K562 (cell line): ENCODE measurements around the gene KCTD4. TPM values are rescaled to one million over a fixed set of nuclear protein-coding genes. Genes with fewer than 3 reads are reported as not detected.

Experiments
- ATAC-seq: fragments of 200-7000 bp; cut with Tn5 transposase; 3 replicates; pipeline ENCODE4 v1.9.1; 2020; ENCODE audit warnings: moderate library complexity
- BruUV-seq: library from RNA; stranded (reverse); fragments of 400-500 nt; replicated peaks from 2 replicates; lab custom pipeline; 2021; lab: Mats Ljungman, UMichigan
- CTCF ChIA-PET: fragments of 300-600 bp; formaldehyde crosslinking; extraction: SDS; loops from one replicate; lab custom pipeline; 2021; ENCODE audit warnings: low intra/inter-chr PET ratio; lab: Yijun Ruan, JAX
- POLR2A ChIA-PET: fragments of 300-600, 350-650 bp; sonication (Branson Sonifier 250); formaldehyde crosslinking; extraction: SDS; loops from one replicate; lab custom pipeline; 2021; ENCODE audit warnings: antibody characterized with exemption, inconsistent platforms; lab: Yijun Ruan, JAX
- DNase-seq, 4 experiments: peaks; one replicate each; pipeline versions ENCODE4 v3.0.0 to v3.0.0-alpha.2; 2011 to 2018; ENCODE audit warnings: low spot score in 3 of 4, mixed read lengths in 3 of 4; ENCODE audit errors: extremely low read depth in 1 of 4
- FAIRE-seq: peaks from 2 replicates; lab custom pipeline; 2011; peaks lifted over from hg19 to GRCh38; lab: Jason Lieb, UNC
- H2AFZ ChIP-seq: 2 replicates; pipeline ENCODE4 v1.6.0; 2011; ENCODE audit warnings: low read depth, low read length, control low read depth, inconsistent platforms
- H3K27ac ChIP-seq: fragments of 200-600 bp; 3 replicates; pipeline ENCODE4 v1.8.0; 2011; ENCODE audit warnings: low read depth, mild to moderate bottlenecking, control low read depth, inconsistent platforms, low read length, moderate library complexity, mixed read lengths; ENCODE audit errors: extremely low read depth
- H3K27me3 ChIP-seq, 2 experiments: fragments of 300-600 bp in 1 of 2; 2 replicates in 1 of 2; 3 replicates in 1 of 2; pipeline versions ENCODE4 v1.6.0 to v1.8.0; 2011; ENCODE audit warnings: inconsistent platforms in 2 of 2, low read length in 2 of 2, mild to moderate bottlenecking in 1 of 2, mixed read lengths in 1 of 2, moderate library complexity in 1 of 2; ENCODE audit not compliant: control insufficient read depth in 2 of 2, insufficient read depth in 2 of 2
- H3K36me3 ChIP-seq: fragments of 300-600 bp; 3 replicates; pipeline ENCODE4 v1.8.0; 2011; ENCODE audit warnings: mild to moderate bottlenecking, low read length, inconsistent platforms; ENCODE audit not compliant: control insufficient read depth, insufficient read depth
- H3K4me1 ChIP-seq, 2 experiments: fragments of 200-600 bp in 1 of 2; replicated peaks in 1 of 2; 2 replicates in 1 of 2; 3 replicates in 1 of 2; pipeline versions ENCODE4 v1.5.1 to v1.8.0; 2011; ENCODE audit warnings: inconsistent platforms in 2 of 2, low read length in 2 of 2, mild to moderate bottlenecking in 1 of 2, mixed read lengths in 1 of 2, moderate library complexity in 1 of 2; ENCODE audit not compliant: control insufficient read depth in 2 of 2, insufficient read depth in 2 of 2
- H3K4me2 ChIP-seq: 2 replicates; pipeline ENCODE4 v1.6.1; 2011; ENCODE audit warnings: low read length, control low read depth, inconsistent platforms, mixed read lengths; ENCODE audit not compliant: insufficient read depth
- H3K4me3 ChIP-seq: fragments of 200-600 bp; sonication (generic), shearing (Covaris generic); 2 replicates; pipeline ENCODE4 v1.5.1; 2016; ENCODE audit warnings: control low read depth, inconsistent platforms
- H3K79me2 ChIP-seq: fragments of 200-600 bp; 3 replicates; pipeline ENCODE4 v1.8.0; 2011; ENCODE audit warnings: low read length, inconsistent platforms; ENCODE audit not compliant: control insufficient read depth, insufficient read depth
- H3K9ac ChIP-seq, 2 experiments: 2 replicates each; pipeline versions ENCODE4 v1.6.0 to v1.6.1; 2011; ENCODE audit warnings: low read depth in 2 of 2, low read length in 2 of 2, control low read depth in 1 of 2, inconsistent platforms in 1 of 2, mild to moderate bottlenecking in 1 of 2, mixed read lengths in 1 of 2; ENCODE audit not compliant: insufficient read depth in 1 of 2
- H3K9me1 ChIP-seq: one replicate; pipeline ENCODE4 v1.6.0; 2011; ENCODE audit warnings: inconsistent platforms, mild to moderate bottlenecking, low read length, moderate library complexity; ENCODE audit not compliant: control insufficient read depth, insufficient read depth
- H3K9me3 ChIP-seq: replicated peaks from 2 replicates; pipeline ENCODE4 v1.5.1; 2011; ENCODE audit warnings: low read depth, low read length, inconsistent platforms; ENCODE audit not compliant: control insufficient read depth, insufficient read depth
- H4K20me1 ChIP-seq: replicated peaks from 2 replicates; pipeline ENCODE4 v1.6.1; 2011; ENCODE audit warnings: low read length, inconsistent platforms, mixed read lengths; ENCODE audit not compliant: control insufficient read depth, insufficient read depth
- BHLHE40 ChIP-seq: IDR thresholded peaks from 2 replicates; pipeline ENCODE4 v1.6.1; 2011; ENCODE audit warnings: low read length, improper control_type of control experiment
- CBFA2T3 ChIP-seq: fragments of 450-650 bp; IDR thresholded peaks from 2 replicates; pipeline ENCODE4 v1.6.1; 2017
- ILF3 ChIP-seq: fragments of 450-650 bp; IDR thresholded peaks from 2 replicates; pipeline ENCODE4 v1.6.1; 2018; ENCODE audit warnings: antibody characterized with exemption, mild to moderate bottlenecking, moderate library complexity, borderline replicate concordance
- KLF1 ChIP-seq: fragments of 450-650 bp; IDR thresholded peaks from 2 replicates; pipeline ENCODE4 v1.6.1; 2016; ENCODE audit warnings: missing genetic modification characterization, missing compliant biosample characterization
- PHB2 ChIP-seq: fragments of 450-650 bp; IDR thresholded peaks from 2 replicates; pipeline ENCODE4 v1.6.1; 2017; ENCODE audit warnings: low read depth
- STAT5B ChIP-seq: fragments of 250-450 bp; sonication (Bioruptor Pico); IDR thresholded peaks from 2 replicates; pipeline ENCODE4 v1.8.0; 2021; ENCODE audit warnings: mild to moderate bottlenecking, inconsistent platforms
- TAL1 ChIP-seq: fragments of 450-650 bp; IDR thresholded peaks from 2 replicates; pipeline ENCODE4 v1.6.1; 2016; ENCODE audit warnings: mild to moderate bottlenecking
- ZBTB7A ChIP-seq: IDR thresholded peaks from 2 replicates; pipeline ENCODE4 v1.6.1; 2011; ENCODE audit warnings: low read depth, mild to moderate bottlenecking, low read length, moderate library complexity, borderline replicate concordance; ENCODE audit not compliant: control insufficient read depth
- ZNF140 ChIP-seq: fragments of 250-450 bp; sonication (Bioruptor Pico); IDR thresholded peaks from 2 replicates; pipeline ENCODE4 v1.8.0; 2021; ENCODE audit warnings: moderate library complexity, mild to moderate bottlenecking, inconsistent platforms
- WGBS: fragments of 100-300 bp; shearing (Covaris generic); methylation state at CpG from one replicate; pipeline ENCODE4 v1.1.6; 2016; ENCODE audit warnings: low coverage, mixed read lengths; ENCODE audit not compliant: insufficient coverage; ENCODE audit errors: missing lambda C conversion rate; 5-methylcytosine and 5-hydroxymethylcytosine counted together
- in situ Hi-C: fragments of 300-500 bp; cut with MboI; formaldehyde crosslinking; loops from 4 replicates; pipeline ENCODE4 v1.15.0; 2018; ENCODE audit warnings: inconsistent platforms, mixed read lengths
- intact Hi-C: fragments of 100-400 bp; cut with micrococcal nuclease; formaldehyde crosslinking; loops from 2 replicates; pipeline ENCODE4 v1.14.2; 2022
- polyA plus RNA-seq, 8 experiments: library from polyadenylated mRNA; depleted of rRNA in 4 of 8; stranded (reverse) in 5 of 8; unstranded in 3 of 8; fragments of >200 nt; fragmentation: Nextera tagmentation in 2 of 8; fragmentation: Illumina TruSeq in 1 of 8; extraction: Ambion mirVana in 2 of 8; extraction: Trizol in 1 of 8; gene quantifications; 2 replicates each; pipeline versions ENCODE4 v1.2.1 to v1.2.3, GENCODE V29; 2011 to 2014; ENCODE audit warnings: inconsistent platforms in 1 of 8, missing spikeins in 1 of 8
- total RNA-seq, 7 experiments: library from RNA; depleted of rRNA in 6 of 7; stranded (reverse); fragments of >200 nt in 6 of 7; fragmentation: Illumina TruSeq in 2 of 7; extraction: Trizol in 2 of 7; gene quantifications; 2 replicates each; pipeline versions ENCODE4 v1.2.1 to v1.2.3, GENCODE V29; 2011 to 2021; ENCODE audit warnings: low replicate concordance in 1 of 7
- TF ChIP-seq, protein P1 (sequence below): fragments of 450-650 bp; IDR thresholded peaks from 2 replicates; pipeline ENCODE4 v1.6.1; 2016; ENCODE audit warnings: mild to moderate bottlenecking, moderate library complexity

Gene KCTD4
- total and polyA plus RNA-seq, 9 of the 15 experiments (the other 6 are each of a cell fraction or from before 2014, with no cell fraction given), result not detected

DNA sequence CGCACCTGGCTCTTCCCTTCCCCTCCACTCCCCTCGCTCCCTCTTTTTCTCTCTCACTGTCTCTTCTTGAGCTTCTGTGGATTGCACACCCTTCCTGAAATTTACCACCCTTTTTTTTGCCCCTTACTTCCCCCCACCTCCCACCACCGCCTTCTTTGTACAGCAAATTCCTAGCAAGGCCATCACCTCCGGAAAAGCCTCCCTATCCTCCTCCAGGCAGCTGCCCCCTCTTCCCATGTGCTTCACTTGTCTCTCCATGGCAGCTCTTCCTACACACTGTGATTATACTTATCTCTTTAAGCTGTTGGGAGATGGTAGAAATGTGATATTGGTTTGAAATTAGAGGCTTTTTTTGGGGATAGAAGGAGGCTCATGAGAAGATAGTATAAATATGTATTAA lies 28.3 kb upstream of the KCTD4 start:
- H3K4me3 ChIP-seq, result no peak overlapping the region
- FAIRE-seq (no peak), ATAC-seq (no peak), DNase-seq (no peak)
- no peak overlapping the region for H3K9ac ChIP-seq
- TF ChIP-seq CBFA2T3, result peak; percentile 53
- peak; percentile 9; the same call in 1 of the 2 replicates for TF ChIP-seq TAL1
- TF ChIP-seq BHLHE40, result no peak
- no peak for TF ChIP-seq PHB2
- no peak for TF ChIP-seq ILF3
- no peak for TF ChIP-seq ZNF140 (CRISPR knock-in tag)
- TF ChIP-seq, protein P1, sequence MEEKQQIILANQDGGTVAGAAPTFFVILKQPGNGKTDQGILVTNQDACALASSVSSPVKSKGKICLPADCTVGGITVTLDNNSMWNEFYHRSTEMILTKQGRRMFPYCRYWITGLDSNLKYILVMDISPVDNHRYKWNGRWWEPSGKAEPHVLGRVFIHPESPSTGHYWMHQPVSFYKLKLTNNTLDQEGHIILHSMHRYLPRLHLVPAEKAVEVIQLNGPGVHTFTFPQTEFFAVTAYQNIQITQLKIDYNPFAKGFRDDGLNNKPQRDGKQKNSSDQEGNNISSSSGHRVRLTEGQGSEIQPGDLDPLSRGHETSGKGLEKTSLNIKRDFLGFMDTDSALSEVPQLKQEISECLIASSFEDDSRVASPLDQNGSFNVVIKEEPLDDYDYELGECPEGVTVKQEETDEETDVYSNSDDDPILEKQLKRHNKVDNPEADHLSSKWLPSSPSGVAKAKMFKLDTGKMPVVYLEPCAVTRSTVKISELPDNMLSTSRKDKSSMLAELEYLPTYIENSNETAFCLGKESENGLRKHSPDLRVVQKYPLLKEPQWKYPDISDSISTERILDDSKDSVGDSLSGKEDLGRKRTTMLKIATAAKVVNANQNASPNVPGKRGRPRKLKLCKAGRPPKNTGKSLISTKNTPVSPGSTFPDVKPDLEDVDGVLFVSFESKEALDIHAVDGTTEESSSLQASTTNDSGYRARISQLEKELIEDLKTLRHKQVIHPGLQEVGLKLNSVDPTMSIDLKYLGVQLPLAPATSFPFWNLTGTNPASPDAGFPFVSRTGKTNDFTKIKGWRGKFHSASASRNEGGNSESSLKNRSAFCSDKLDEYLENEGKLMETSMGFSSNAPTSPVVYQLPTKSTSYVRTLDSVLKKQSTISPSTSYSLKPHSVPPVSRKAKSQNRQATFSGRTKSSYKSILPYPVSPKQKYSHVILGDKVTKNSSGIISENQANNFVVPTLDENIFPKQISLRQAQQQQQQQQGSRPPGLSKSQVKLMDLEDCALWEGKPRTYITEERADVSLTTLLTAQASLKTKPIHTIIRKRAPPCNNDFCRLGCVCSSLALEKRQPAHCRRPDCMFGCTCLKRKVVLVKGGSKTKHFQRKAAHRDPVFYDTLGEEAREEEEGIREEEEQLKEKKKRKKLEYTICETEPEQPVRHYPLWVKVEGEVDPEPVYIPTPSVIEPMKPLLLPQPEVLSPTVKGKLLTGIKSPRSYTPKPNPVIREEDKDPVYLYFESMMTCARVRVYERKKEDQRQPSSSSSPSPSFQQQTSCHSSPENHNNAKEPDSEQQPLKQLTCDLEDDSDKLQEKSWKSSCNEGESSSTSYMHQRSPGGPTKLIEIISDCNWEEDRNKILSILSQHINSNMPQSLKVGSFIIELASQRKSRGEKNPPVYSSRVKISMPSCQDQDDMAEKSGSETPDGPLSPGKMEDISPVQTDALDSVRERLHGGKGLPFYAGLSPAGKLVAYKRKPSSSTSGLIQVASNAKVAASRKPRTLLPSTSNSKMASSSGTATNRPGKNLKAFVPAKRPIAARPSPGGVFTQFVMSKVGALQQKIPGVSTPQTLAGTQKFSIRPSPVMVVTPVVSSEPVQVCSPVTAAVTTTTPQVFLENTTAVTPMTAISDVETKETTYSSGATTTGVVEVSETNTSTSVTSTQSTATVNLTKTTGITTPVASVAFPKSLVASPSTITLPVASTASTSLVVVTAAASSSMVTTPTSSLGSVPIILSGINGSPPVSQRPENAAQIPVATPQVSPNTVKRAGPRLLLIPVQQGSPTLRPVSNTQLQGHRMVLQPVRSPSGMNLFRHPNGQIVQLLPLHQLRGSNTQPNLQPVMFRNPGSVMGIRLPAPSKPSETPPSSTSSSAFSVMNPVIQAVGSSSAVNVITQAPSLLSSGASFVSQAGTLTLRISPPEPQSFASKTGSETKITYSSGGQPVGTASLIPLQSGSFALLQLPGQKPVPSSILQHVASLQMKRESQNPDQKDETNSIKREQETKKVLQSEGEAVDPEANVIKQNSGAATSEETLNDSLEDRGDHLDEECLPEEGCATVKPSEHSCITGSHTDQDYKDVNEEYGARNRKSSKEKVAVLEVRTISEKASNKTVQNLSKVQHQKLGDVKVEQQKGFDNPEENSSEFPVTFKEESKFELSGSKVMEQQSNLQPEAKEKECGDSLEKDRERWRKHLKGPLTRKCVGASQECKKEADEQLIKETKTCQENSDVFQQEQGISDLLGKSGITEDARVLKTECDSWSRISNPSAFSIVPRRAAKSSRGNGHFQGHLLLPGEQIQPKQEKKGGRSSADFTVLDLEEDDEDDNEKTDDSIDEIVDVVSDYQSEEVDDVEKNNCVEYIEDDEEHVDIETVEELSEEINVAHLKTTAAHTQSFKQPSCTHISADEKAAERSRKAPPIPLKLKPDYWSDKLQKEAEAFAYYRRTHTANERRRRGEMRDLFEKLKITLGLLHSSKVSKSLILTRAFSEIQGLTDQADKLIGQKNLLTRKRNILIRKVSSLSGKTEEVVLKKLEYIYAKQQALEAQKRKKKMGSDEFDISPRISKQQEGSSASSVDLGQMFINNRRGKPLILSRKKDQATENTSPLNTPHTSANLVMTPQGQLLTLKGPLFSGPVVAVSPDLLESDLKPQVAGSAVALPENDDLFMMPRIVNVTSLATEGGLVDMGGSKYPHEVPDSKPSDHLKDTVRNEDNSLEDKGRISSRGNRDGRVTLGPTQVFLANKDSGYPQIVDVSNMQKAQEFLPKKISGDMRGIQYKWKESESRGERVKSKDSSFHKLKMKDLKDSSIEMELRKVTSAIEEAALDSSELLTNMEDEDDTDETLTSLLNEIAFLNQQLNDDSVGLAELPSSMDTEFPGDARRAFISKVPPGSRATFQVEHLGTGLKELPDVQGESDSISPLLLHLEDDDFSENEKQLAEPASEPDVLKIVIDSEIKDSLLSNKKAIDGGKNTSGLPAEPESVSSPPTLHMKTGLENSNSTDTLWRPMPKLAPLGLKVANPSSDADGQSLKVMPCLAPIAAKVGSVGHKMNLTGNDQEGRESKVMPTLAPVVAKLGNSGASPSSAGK, result no peak
- TF ChIP-seq ZBTB7A, result no peak
- no peak for TF ChIP-seq KLF1 (tag)
- TF ChIP-seq STAT5B (CRISPR knock-in tag), result no peak
- no peak overlapping the region for H3K27ac ChIP-seq
- no peaks in the 10 kb centered on the region for H3K36me3 ChIP-seq
- WGBS, result 17% methylated on average over 2 of the region's 4 CpGs
- BruUV-seq, result no TSS peak
- intact Hi-C loops, result no loop called here
- no peaks in the 10 kb centered on the region for H3K9me3 ChIP-seq
- no peaks in the 10 kb centered on the region for H4K20me1 ChIP-seq
- no peaks in the 10 kb centered on the region for H3K27me3 ChIP-seq
- ChIA-PET CTCF (no interaction called here), POLR2A (no interaction called here)
- in situ Hi-C loops, result no loop called here
- H2AFZ ChIP-seq, result no peak overlapping the region
- H3K79me2 ChIP-seq, result no peaks in the 10 kb centered on the region
- no peaks in the 10 kb centered on the region for H3K9me1 ChIP-seq
- H3K4me1 ChIP-seq, result no peaks in the 10 kb centered on the region; a peak in 1 of 5 replicates
- no peak overlapping the region for H3K4me2 ChIP-seq
